ENCODE data around the gene CORO7. TPM values are rescaled to one million over a fixed set of nuclear protein-coding genes. Genes with fewer than 3 reads are reported as not detected.

The CORO7 gene
- total RNA-seq, 1 donor from 2014 or later = 30.9 TPM

DNA sequence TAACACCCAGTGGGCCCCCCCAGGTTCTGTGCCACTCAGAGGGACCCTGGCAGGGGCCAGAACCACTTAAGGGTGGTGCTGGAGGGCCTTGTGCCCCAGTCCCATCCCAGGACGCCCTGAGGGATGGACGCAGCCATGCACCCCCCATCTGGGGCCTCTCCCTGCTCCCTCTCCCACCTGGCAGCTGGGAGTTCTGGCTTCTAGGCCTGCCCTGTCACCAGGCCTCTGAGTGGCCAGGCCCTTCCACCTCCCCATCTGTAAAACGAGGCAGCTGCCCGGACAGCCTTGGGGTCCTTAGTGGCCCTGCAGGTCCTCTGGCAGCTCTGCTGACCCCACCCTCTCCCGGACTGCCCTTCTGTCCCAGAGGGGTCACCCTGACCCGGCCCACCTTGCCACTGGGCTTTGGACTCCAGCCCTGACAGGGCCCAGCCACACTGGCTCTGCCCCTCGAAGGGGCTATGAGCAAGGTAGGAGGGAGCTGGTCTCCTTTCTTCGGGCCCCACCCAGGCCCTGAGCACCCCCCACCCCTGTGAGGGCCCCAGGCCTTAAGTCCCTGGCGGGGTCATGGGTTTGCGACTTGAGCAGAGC is 77.6 kb downstream of the CORO7 start:
- H3K4me3 ChIP-seq = no peak overlapping the region
- peaks cover 29% of the 10 kb centered on the region for H3K4me1 ChIP-seq
- no peaks in the 10 kb centered on the region for H3K27me3 ChIP-seq
- H3K36me3 ChIP-seq = peaks cover 0 to 26% of the 10 kb centered on the region in 2 donors
- TF ChIP-seq CTCF (IDR thresholded peaks at IDR 0.05) = no peak
- no peak for TF ChIP-seq POLR2A (IDR thresholded peaks at IDR 0.05)
- no peak for TF ChIP-seq POLR2AphosphoS5 (IDR thresholded peaks at IDR 0.05; ENCODE audit: insufficient read depth in 1 of 2, low read depth in 1 of 2)
- H3K9me3 ChIP-seq = no peaks in the 10 kb centered on the region
- DNase-seq (ENCODE audit: extremely low spot score in 2 of 2) = no peak
- intact Hi-C loops (cut with DNase I) = loop anchor here (10.0 kb wide), 1 partner anchor 134 kb away; no protein-coding TSS in a partner anchor
- peak overlapping the region; percentile 21 for H3K27ac ChIP-seq

DNA sequence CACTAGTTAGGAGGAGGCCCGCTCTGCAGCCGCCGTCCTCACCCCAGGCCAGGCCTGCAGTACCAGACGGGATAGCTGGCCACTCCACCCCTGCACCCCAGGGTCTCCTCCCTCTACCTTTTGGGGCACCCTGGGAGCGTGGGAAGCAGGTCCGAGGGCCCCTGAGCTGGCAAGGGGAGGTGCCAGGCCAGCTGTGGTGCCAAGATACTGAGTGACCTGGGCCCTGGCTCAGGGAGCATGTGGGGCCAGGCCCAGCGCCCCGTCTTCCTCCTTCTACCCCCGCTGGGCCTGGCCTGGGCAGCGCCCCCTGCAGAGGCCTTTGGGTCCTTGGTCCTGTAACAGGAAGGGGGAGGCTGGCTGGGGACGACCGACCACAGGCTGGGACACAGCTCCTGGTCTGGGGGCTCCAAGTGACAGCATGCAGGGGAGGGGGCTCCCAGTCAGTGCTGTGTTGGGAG is 78.2 kb downstream of the CORO7 start:
- no peak overlapping the region for H3K4me3 ChIP-seq
- no peaks in the 10 kb centered on the region for H3K27me3 ChIP-seq
- H3K9me3 ChIP-seq = no peaks in the 10 kb centered on the region
- TF ChIP-seq CTCF (IDR thresholded peaks at IDR 0.05) (no peak), POLR2AphosphoS5 (IDR thresholded peaks at IDR 0.05; ENCODE audit: insufficient read depth in 1 of 2, low read depth in 1 of 2) (no peak), POLR2A (IDR thresholded peaks at IDR 0.05) (no peak)
- peaks cover 0 to 26% of the 10 kb centered on the region in 2 donors for H3K36me3 ChIP-seq
- DNase-seq (ENCODE audit: extremely low spot score in 2 of 2) = no peak
- H3K27ac ChIP-seq = peak overlapping the region; percentile 21
- peaks cover 29% of the 10 kb centered on the region for H3K4me1 ChIP-seq
- intact Hi-C loops (cut with DNase I) = loop anchor here (10.0 kb wide), 1 partner anchor 133 kb away; no protein-coding TSS in a partner anchor

- Histone ChIP-seq H3K27me3 (no peaks in the 10 kb centered on the region), H3K36me3 (peaks cover 0 to 31% of the 10 kb centered on the region in 2 donors), H3K4me1 (peaks cover 29% of the 10 kb centered on the region), H3K9me3 (no peaks in the 10 kb centered on the region), H3K27ac (no peak overlapping the region), H3K4me3 (no peak overlapping the region)
- intact Hi-C loops (cut with DNase I) = loop anchor here (10.0 kb wide), 1 partner anchor 133 kb away; no protein-coding TSS in a partner anchor
- no peak for DNase-seq (ENCODE audit: extremely low spot score in 2 of 2)
- TF ChIP-seq CTCF (IDR thresholded peaks at IDR 0.05) (no peak), POLR2AphosphoS5 (IDR thresholded peaks at IDR 0.05; ENCODE audit: insufficient read depth in 1 of 2, low read depth in 1 of 2) (no peak), POLR2A (IDR thresholded peaks at IDR 0.05) (no peak)
These were observed 78.8 kb downstream of the CORO7 start for GRCh38 chr16:4337540-4338088.

DNA sequence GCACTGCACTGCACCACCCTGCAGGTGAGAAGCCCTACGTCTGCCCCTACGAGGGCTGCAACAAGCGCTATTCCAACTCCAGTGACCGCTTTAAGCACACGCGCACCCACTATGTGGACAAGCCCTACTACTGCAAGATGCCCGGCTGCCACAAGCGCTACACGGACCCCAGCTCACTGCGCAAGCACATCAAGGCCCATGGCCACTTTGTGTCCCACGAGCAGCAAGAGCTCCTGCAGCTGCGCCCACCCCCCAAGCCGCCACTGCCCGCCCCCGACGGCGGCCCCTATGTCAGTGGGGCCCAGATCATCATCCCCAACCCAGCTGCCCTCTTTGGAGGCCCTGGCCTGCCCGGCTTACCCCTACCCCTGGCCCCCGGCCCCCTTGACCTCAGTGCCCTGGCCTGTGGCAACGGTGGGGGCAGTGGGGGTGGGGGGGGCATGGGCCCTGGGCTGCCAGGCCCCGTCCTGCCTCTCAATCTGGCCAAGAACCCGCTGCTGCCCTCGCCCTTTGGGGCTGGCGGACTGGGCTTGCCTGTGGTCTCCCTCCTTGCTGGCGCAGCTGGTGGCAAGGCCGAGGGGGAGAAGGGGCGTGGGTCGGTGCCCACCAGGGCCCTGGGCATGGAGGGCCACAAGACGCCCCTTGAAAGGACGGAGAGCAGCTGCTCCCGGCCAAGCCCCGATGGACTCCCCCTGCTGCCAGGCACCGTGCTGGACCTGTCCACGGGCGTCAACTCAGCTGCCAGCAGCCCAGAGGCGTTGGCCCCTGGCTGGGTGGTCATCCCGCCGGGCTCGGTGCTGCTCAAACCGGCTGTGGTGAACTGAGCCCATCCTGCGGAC is 79.5 kb downstream of the CORO7 start:
- DNase-seq (ENCODE audit: extremely low spot score in 2 of 2) = no peak
- Histone ChIP-seq H3K36me3 (peaks cover 0 to 36% of the 10 kb centered on the region in 2 donors), H3K9me3 (no peaks in the 10 kb centered on the region), H3K4me1 (peaks cover 29% of the 10 kb centered on the region), H3K4me3 (no peak overlapping the region), H3K27ac (no peak overlapping the region), H3K27me3 (no peaks in the 10 kb centered on the region)
- intact Hi-C loops (cut with DNase I) = loop anchor here (10.0 kb wide), 1 partner anchor 132 kb away; no protein-coding TSS in a partner anchor
- no peak for TF ChIP-seq POLR2A (IDR thresholded peaks at IDR 0.05)
- TF ChIP-seq POLR2AphosphoS5 (IDR thresholded peaks at IDR 0.05; ENCODE audit: insufficient read depth in 1 of 2, low read depth in 1 of 2) = no peak
- no peak for TF ChIP-seq CTCF (IDR thresholded peaks at IDR 0.05)

All from vagina (tissue), 2 donors.